OCI-LY3 (cell line): ENCODE results near the gene DDOST.

Source experiments
- CTCF ChIP-seq: fragments of 200-600, 300-600 bp; sonication (generic); IDR thresholded peaks from 2 replicates; pipeline ENCODE4 v1.5.1; 2014; ENCODE audit warnings: antibody characterized with exemption, low read length, low read depth
- EZH2phosphoT487 ChIP-seq: fragments of 200-600 bp; shearing (Covaris generic); IDR thresholded peaks from 2 replicates; pipeline ENCODE4 v1.6.1; 2018; ENCODE audit warnings: antibody characterized with exemption, mixed run types, low read depth

- TF ChIP-seq CTCF: no peak
- no peak for TF ChIP-seq EZH2phosphoT487
Measured at GRCh38 chr1:20603504-20604464, 57.4 kb downstream of the DDOST start.
